ENCODE data around the gene COMMD9.

DNA sequence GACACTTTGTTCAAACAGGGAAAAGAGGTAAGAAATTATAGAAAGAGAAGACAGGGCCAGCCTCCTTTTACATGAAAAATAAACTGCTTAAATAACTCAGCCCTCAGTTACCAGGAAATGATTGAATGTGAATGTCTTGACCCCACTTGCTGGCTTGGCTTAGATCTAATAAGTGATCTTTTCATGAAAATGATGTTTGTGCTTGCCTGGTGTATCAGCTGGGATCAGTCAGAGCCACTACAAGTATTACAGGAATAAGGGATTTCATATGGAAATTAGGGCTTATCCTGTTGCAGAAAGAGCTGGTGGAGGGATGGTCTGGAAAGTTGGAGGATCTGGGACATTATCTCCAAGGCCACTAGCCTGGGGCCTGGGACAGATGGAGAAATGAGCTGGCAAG lies 51.8 kb downstream of the COMMD9 start:
- TF ChIP-seq, protein P1, sequence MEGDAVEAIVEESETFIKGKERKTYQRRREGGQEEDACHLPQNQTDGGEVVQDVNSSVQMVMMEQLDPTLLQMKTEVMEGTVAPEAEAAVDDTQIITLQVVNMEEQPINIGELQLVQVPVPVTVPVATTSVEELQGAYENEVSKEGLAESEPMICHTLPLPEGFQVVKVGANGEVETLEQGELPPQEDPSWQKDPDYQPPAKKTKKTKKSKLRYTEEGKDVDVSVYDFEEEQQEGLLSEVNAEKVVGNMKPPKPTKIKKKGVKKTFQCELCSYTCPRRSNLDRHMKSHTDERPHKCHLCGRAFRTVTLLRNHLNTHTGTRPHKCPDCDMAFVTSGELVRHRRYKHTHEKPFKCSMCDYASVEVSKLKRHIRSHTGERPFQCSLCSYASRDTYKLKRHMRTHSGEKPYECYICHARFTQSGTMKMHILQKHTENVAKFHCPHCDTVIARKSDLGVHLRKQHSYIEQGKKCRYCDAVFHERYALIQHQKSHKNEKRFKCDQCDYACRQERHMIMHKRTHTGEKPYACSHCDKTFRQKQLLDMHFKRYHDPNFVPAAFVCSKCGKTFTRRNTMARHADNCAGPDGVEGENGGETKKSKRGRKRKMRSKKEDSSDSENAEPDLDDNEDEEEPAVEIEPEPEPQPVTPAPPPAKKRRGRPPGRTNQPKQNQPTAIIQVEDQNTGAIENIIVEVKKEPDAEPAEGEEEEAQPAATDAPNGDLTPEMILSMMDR (IDR thresholded peaks at IDR 0.05 in 2 of 3, conservative IDR thresholded peaks at IDR 0.05 in 1 of 3; ENCODE audit: control insufficient read depth in 2 of 3, extremely low read depth in 1 of 3, insufficient read depth in 1 of 3, low read depth in 3 of 3, low read length in 3 of 3), result no peak
- no peak for TF ChIP-seq FOXM1 (IDR thresholded peaks at IDR 0.05; ENCODE audit: low read depth, low read length)
- no peak for TF ChIP-seq NFYB (IDR thresholded peaks at IDR 0.05; ENCODE audit: insufficient read depth, low read depth, low read length)
- no peak for TF ChIP-seq PML (IDR thresholded peaks at IDR 0.05; ENCODE audit: low read length)
- TF ChIP-seq POLR2A (IDR thresholded peaks at IDR 0.05; ENCODE audit: low read depth, low read length), result no peak
- TF ChIP-seq TAF1 (IDR thresholded peaks at IDR 0.05; ENCODE audit: borderline replicate concordance, low read depth, low read length), result no peak
- no peak for TF ChIP-seq STAT1 (conservative IDR thresholded peaks at IDR 0.05)
- TF ChIP-seq POLR2AphosphoS5 (IDR thresholded peaks at IDR 0.05; ENCODE audit: low read length), result no peak
